H9 (cell line): ENCODE results near the gene BRMS1L. TPM values are rescaled to one million over a fixed set of nuclear protein-coding genes. Genes with fewer than 3 reads are reported as not detected.

Source experiments
- DNase-seq: peaks from one replicate; pipeline ENCODE4 v3.0.0-alpha.2; 2017
- H2AFZ ChIP-seq: one replicate; pipeline ENCODE4 v1.6.1; 2013; ENCODE audit warnings: mild to moderate bottlenecking, low read length, control low read depth, moderate library complexity
- H2AK5ac ChIP-seq: 2 replicates; pipeline ENCODE4 v1.6.1; 2013; ENCODE audit warnings: low read length, control low read depth, mixed read lengths; ENCODE audit not compliant: insufficient read length
- H2BK120ac ChIP-seq: one replicate; pipeline ENCODE4 v1.6.1; 2013; ENCODE audit warnings: low read depth, mild to moderate bottlenecking, low read length, control low read depth, inconsistent platforms; ENCODE audit not compliant: poor library complexity, severe bottlenecking
- H2BK12ac ChIP-seq: 2 replicates; pipeline ENCODE4 v1.6.1; 2013; ENCODE audit warnings: low read length, control low read depth, mixed read lengths, low read depth; ENCODE audit not compliant: insufficient read length
- H2BK15ac ChIP-seq: 2 replicates; pipeline ENCODE4 v1.6.1; 2013; ENCODE audit warnings: low read depth, low read length, control low read depth
- H2BK20ac ChIP-seq: one replicate; pipeline ENCODE4 v1.6.1; 2013; ENCODE audit warnings: low read depth, mild to moderate bottlenecking, low read length, control low read depth, inconsistent platforms; ENCODE audit not compliant: poor library complexity, severe bottlenecking
- H2BK5ac ChIP-seq: 2 replicates; pipeline ENCODE4 v1.6.1; 2013; ENCODE audit warnings: low read length, control low read depth, mixed read lengths; ENCODE audit not compliant: insufficient read length
- H3K14ac ChIP-seq: 2 replicates; pipeline ENCODE4 v1.6.1; 2013; ENCODE audit warnings: low read length, control low read depth; ENCODE audit not compliant: insufficient read depth
- H3K18ac ChIP-seq: 2 replicates; pipeline ENCODE4 v1.6.1; 2013; ENCODE audit warnings: low read depth, mild to moderate bottlenecking, mixed read lengths, low read length, control low read depth; ENCODE audit not compliant: insufficient read length
- H3K23ac ChIP-seq: 2 replicates; pipeline ENCODE4 v1.6.1; 2013; ENCODE audit warnings: low read length, control low read depth, mixed read lengths, low read depth; ENCODE audit not compliant: insufficient read length
- H3K23me2 ChIP-seq: 2 replicates; pipeline ENCODE4 v1.6.1; 2013; ENCODE audit warnings: low read depth, mild to moderate bottlenecking, mixed read lengths, low read length, control low read depth; ENCODE audit not compliant: insufficient read length, poor library complexity, severe bottlenecking
- H3K27ac ChIP-seq: 2 replicates; pipeline ENCODE4 v1.5.1; 2013; ENCODE audit warnings: low read length, control low read depth, mixed read lengths, low read depth; ENCODE audit not compliant: insufficient read length
- H3K27me3 ChIP-seq: 2 replicates; pipeline ENCODE4 v1.6.1; 2013; ENCODE audit warnings: low read length, control low read depth, inconsistent platforms; ENCODE audit not compliant: insufficient read depth
- H3K4ac ChIP-seq: 2 replicates; pipeline ENCODE4 v1.6.1; 2013; ENCODE audit warnings: low read depth, mild to moderate bottlenecking, control low read depth, inconsistent platforms, low read length, moderate library complexity
- H3K4me1 ChIP-seq: 2 replicates; pipeline ENCODE4 v1.6.1; 2013; ENCODE audit warnings: low read length, control low read depth, inconsistent platforms; ENCODE audit not compliant: insufficient read depth
- H3K4me2 ChIP-seq: 2 replicates; pipeline ENCODE4 v1.6.1; 2013; ENCODE audit warnings: low read length, control low read depth, mixed read lengths; ENCODE audit not compliant: insufficient read length, insufficient read depth
- H3K56ac ChIP-seq: 2 replicates; pipeline ENCODE4 v1.6.1; 2013; ENCODE audit warnings: low read depth, mild to moderate bottlenecking, mixed read lengths, low read length, control low read depth; ENCODE audit not compliant: insufficient read length
- H3K79me1 ChIP-seq: 2 replicates; pipeline ENCODE4 v1.6.1; 2013; ENCODE audit warnings: low read depth, mild to moderate bottlenecking, moderate library complexity, low read length, control low read depth, inconsistent platforms; ENCODE audit not compliant: insufficient read depth, poor library complexity, severe bottlenecking
- H3K79me2 ChIP-seq: 2 replicates; pipeline ENCODE4 v1.6.1; 2013; ENCODE audit warnings: low read length, control low read depth, inconsistent platforms; ENCODE audit not compliant: insufficient read depth
- H3K9ac ChIP-seq: 2 replicates; pipeline ENCODE4 v1.6.1; 2013; ENCODE audit warnings: low read length, control low read depth, mixed read lengths; ENCODE audit not compliant: insufficient read length; ENCODE audit errors: extremely low read depth
- H3K9me3 ChIP-seq: one replicate; pipeline ENCODE4 v1.6.1; 2013; ENCODE audit warnings: low read depth, low read length, inconsistent platforms; ENCODE audit not compliant: control insufficient read depth
- H3T11ph ChIP-seq: one replicate; pipeline ENCODE4 v1.6.1; 2013; ENCODE audit warnings: mild to moderate bottlenecking, low read length, control low read depth, inconsistent platforms
- H4K20me1 ChIP-seq: one replicate; pipeline ENCODE4 v1.6.1; 2013; ENCODE audit not compliant: control insufficient read depth, insufficient read length, insufficient read depth
- H4K5ac ChIP-seq: 2 replicates; pipeline ENCODE4 v1.6.1; 2013; ENCODE audit warnings: low read depth, mild to moderate bottlenecking, mixed read lengths, low read length, control low read depth; ENCODE audit not compliant: insufficient read length
- H4K8ac ChIP-seq: replicated peaks from 2 replicates; pipeline ENCODE4 v1.6.1; 2013; ENCODE audit warnings: low read length, control low read depth, mixed read lengths, low read depth; ENCODE audit not compliant: insufficient read length
- H4K91ac ChIP-seq: 2 replicates; pipeline ENCODE4 v1.6.1; 2013; ENCODE audit warnings: low read depth, mild to moderate bottlenecking, moderate library complexity, mixed read lengths, low read length, control low read depth; ENCODE audit not compliant: insufficient read length
- H3K27ac Mint-ChIP-seq, 3 experiments: 2 replicates in 2 of 3; 3 replicates in 1 of 3; pipeline ENCODE4 v1.8.0; 2020 to 2021; ENCODE audit warnings: mixed read lengths in 3 of 3, mild to moderate bottlenecking in 1 of 3, moderate library complexity in 1 of 3
- H3K27me3 Mint-ChIP-seq: 2 replicates; pipeline ENCODE4 v1.8.0; 2021; ENCODE audit warnings: low read depth, mild to moderate bottlenecking, moderate library complexity, mixed read lengths
- H3K36me3 Mint-ChIP-seq, 3 experiments: 2 replicates in 2 of 3; 3 replicates in 1 of 3; pipeline ENCODE4 v1.8.0; 2020 to 2021; ENCODE audit warnings: low read depth in 3 of 3, mixed read lengths in 3 of 3; ENCODE audit not compliant: insufficient read depth in 1 of 3
- H3K4me1 Mint-ChIP-seq, 2 experiments: 2 replicates each; pipeline ENCODE4 v1.8.0; 2020; ENCODE audit warnings: mixed read lengths in 2 of 2
- H3K4me3 Mint-ChIP-seq, 2 experiments: 2 replicates in 1 of 2; 3 replicates in 1 of 2; pipeline ENCODE4 v1.8.0; 2020 to 2021; ENCODE audit warnings: mild to moderate bottlenecking in 2 of 2, mixed read lengths in 2 of 2, moderate library complexity in 1 of 2
- H3K9me3 Mint-ChIP-seq, 2 experiments: 2 replicates in 1 of 2; 3 replicates in 1 of 2; pipeline ENCODE4 v1.8.0; 2020; ENCODE audit warnings: mild to moderate bottlenecking in 2 of 2, mixed read lengths in 2 of 2, moderate library complexity in 1 of 2
- CTCF ChIP-seq: fragments of 200-600 bp; sonication (generic); conservative IDR thresholded peaks from 3 replicates; pipeline ENCODE4 v1.8.0; 2021; ENCODE audit warnings: antibody characterized with exemption, mild to moderate bottlenecking
- WGBS: extraction: QIAGEN DNeasy Blood & Tissue Kit; methylation state at CpG from one replicate; pipeline ENCODE4 v1.1.7; 2013; ENCODE audit warnings: missing lambda C conversion rate, low lambda C conversion rate, mixed read lengths; ENCODE audit not compliant: insufficient read length; ENCODE audit errors: extremely low coverage; 5-methylcytosine and 5-hydroxymethylcytosine counted together
- total RNA-seq: library from RNA; stranded (reverse); gene quantifications from 2 replicates; pipeline ENCODE4 v1.2.1, GENCODE V29; 2021

Gene BRMS1L
- total RNA-seq, 1 experiment from 2014 or later, result 12.9 TPM

- H3K23me2 ChIP-seq, result no peaks in the 10 kb centered on the region
- H4K8ac ChIP-seq, result no peak overlapping the region
- H3K56ac ChIP-seq, result no peak overlapping the region
- no peak overlapping the region for H3K18ac ChIP-seq
- no peak overlapping the region for H3K4ac ChIP-seq
- no peaks in the 10 kb centered on the region for H3K27me3 ChIP-seq
- no peaks in the 10 kb centered on the region for H3K27me3 Mint-ChIP-seq
- H3K4me3 Mint-ChIP-seq, result no peak overlapping the region
- H2BK5ac ChIP-seq, result no peak overlapping the region
- no CpG with 5 or more reads among the region's 2 CpGs for WGBS
- no peak overlapping the region for H3K27ac Mint-ChIP-seq
- H3K36me3 Mint-ChIP-seq, result peaks cover 23 to 31% (median 26%) of the 10 kb centered on the region in 3 experiments; a peak in 6 of 7 replicates
- H2BK12ac ChIP-seq, result no peak overlapping the region
- no peaks in the 10 kb centered on the region for H3K79me1 ChIP-seq
- no peak overlapping the region for H2BK120ac ChIP-seq
- no peak overlapping the region for H2BK20ac ChIP-seq
- H3K4me1 ChIP-seq, result no peaks in the 10 kb centered on the region
- H3K9me3 ChIP-seq, result no peaks in the 10 kb centered on the region
- no peak overlapping the region for H4K91ac ChIP-seq
- no peaks in the 10 kb centered on the region for H3K4me1 Mint-ChIP-seq
- H2BK15ac ChIP-seq, result no peak overlapping the region
- no peak for DNase-seq
- H3K79me2 ChIP-seq, result no peaks in the 10 kb centered on the region
- H4K5ac ChIP-seq, result no peak overlapping the region
- peaks cover 0 to 4% of the 10 kb centered on the region in 2 experiments; a peak in 2 of 5 replicates for H3K9me3 Mint-ChIP-seq
- no peak overlapping the region for H3K27ac ChIP-seq
- no peak overlapping the region for H2AK5ac ChIP-seq
- no peak overlapping the region for H3K23ac ChIP-seq
- no peak overlapping the region for H2AFZ ChIP-seq
- H3K9ac ChIP-seq, result no peak overlapping the region
- H3K14ac ChIP-seq, result no peak overlapping the region
- H4K20me1 ChIP-seq, result no peaks in the 10 kb centered on the region
- H3K4me2 ChIP-seq, result no peak overlapping the region
- no peak for TF ChIP-seq CTCF
- no peak overlapping the region for H3T11ph ChIP-seq
Measured at GRCh38 chr14:35853225-35853624, 27.1 kb downstream of the BRMS1L start.
